GM13976 (cell line): ENCODE results near the gene NTNG2.

Experiments
- DNase-seq: peaks from one replicate; pipeline ENCODE4 v3.0.0; 2012; ENCODE audit warnings: low spot score
- CTCF ChIP-seq: IDR thresholded peaks from 2 replicates; pipeline ENCODE4 v1.5.1; 2012; ENCODE audit warnings: borderline replicate concordance, mild to moderate bottlenecking; ENCODE audit not compliant: insufficient read depth; ENCODE audit errors: extremely low read depth, missing control alignments, control extremely low read depth
- in situ Hi-C: fragments of 300-500 bp; cut with MboI; formaldehyde crosslinking; loops from one replicate; pipeline ENCODE4 v1.12.0; 2022; ENCODE audit warnings: low sequenced_read_pairs, mixed read lengths, inconsistent platforms; ENCODE audit not compliant: unreplicated experiment

NTNG2 gene

GRCh38 chr9:132136151-132136780 is 25.6 kb upstream of the NTNG2 start:
- no peak for DNase-seq
- TF ChIP-seq CTCF = no peak
- in situ Hi-C loops = no loop called here

- no peak for TF ChIP-seq CTCF
- in situ Hi-C loops = no loop called here
- no peak for DNase-seq
Measured at GRCh38 chr9:132141344-132141947, 20.4 kb upstream of the NTNG2 start.

GRCh38 chr9:132141948-132142594 is 19.8 kb upstream of the NTNG2 start:
- no peak for DNase-seq
- TF ChIP-seq CTCF = no peak
- in situ Hi-C loops = no loop called here

- TF ChIP-seq CTCF = no peak
- no peak for DNase-seq
- in situ Hi-C loops = no loop called here
Measured at GRCh38 chr9:132142924-132143323, 18.9 kb upstream of the NTNG2 start.

GRCh38 chr9:132143359-132143758 is 18.5 kb upstream of the NTNG2 start:
- no peak for TF ChIP-seq CTCF
- DNase-seq = no peak
- in situ Hi-C loops = no loop called here

- no peak for DNase-seq
Measured at GRCh38 chr9:132144708-132145365, 17.0 kb upstream of the NTNG2 start.

More at GRCh38 chr9:132144708-132145365, 17.0 kb upstream of the NTNG2 start:
- no peak for TF ChIP-seq CTCF
- in situ Hi-C loops = no loop called here
